Fibroblast of skin of left quadriceps (primary cell): ENCODE results near the gene DGKB.
"Not testable (repeated sequence)": the region's sequence is repeated elsewhere in the genome, so short reads cannot be mapped to it uniquely, and the experiment has no call there.

Experiments
- DNase-seq, 2 experiments: peaks; one replicate each; pipeline ENCODE4 v3.0.0-alpha.2; 2013; ENCODE audit warnings: low read depth in 2 of 2

Gene DGKB

GRCh38 chr7:14585232-14585631, 317.3 kb downstream of the DGKB start:
- no peak for DNase-seq

DNA sequence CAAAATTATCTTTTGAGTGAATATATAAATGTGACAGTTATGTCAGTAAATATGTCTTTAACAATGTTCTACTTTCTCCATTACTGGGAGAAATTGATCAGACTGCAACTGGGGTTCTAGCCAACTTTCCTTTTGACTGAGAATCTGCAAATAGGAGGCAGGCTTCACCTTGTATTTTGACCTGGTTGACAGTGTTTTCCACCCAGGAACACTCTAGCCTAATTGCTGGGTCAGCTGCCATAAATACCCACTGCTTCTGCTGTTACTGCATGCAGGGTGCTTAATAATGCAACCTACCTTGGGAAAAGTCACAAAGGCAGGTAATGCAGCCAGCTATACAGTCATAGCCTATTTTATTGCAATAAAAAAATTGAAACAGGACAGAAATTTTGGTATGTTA, 319.0 kb downstream of the DGKB start:
- DNase-seq = no peak

GRCh38 chr7:14582010-14582409, 320.5 kb downstream of the DGKB start:
- no peak for DNase-seq

- no peak for DNase-seq
These were observed 322.6 kb downstream of the DGKB start for GRCh38 chr7:14579971-14580370.

DNA sequence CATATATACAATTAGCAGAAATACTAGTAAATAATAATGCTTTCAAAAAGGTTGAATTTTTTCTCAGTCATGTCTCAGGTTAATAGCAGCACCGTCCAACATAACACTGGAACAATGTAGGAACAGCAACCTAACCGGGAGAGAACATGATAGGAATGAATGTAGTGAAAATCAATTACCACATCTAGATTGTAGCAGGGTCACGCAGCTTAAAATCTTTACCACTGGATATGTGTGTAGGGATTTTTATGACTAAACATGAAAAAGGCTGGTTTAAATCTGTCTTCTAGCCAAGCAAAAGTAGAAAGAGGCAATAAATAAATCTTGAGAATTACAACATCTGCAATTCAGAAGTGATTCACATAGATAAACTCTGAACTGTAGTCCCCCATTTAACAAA, 326.0 kb downstream of the DGKB start:
- DNase-seq = no peak

- no peak for DNase-seq
These were observed 331.6 kb downstream of the DGKB start for GRCh38 chr7:14570750-14571607.

- DNase-seq = no peak
These were observed 350.5 kb downstream of the DGKB start for GRCh38 chr7:14552060-14552459.

DNA sequence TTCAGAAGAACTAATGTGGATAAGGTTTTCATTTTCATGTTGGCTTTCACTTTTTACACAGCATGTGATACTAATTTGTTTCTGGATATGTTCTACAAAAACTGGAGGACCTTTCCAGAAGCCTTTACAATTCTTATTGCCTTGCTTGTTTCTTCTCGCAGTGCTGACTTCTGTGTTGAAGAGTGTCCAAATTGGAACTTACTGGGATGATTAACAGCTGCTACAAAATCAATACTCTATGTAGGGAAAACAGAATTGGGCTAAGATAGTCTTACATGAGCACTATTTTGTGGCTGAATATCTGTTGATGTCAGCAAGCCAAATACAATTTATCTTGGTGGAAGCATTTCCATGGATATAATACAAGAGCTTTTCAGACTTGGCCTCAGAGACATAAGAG, 351.2 kb downstream of the DGKB start:
- DNase-seq = no peak

- no peak for DNase-seq
These were observed 359.9 kb downstream of the DGKB start for GRCh38 chr7:14542624-14543023.

DNA sequence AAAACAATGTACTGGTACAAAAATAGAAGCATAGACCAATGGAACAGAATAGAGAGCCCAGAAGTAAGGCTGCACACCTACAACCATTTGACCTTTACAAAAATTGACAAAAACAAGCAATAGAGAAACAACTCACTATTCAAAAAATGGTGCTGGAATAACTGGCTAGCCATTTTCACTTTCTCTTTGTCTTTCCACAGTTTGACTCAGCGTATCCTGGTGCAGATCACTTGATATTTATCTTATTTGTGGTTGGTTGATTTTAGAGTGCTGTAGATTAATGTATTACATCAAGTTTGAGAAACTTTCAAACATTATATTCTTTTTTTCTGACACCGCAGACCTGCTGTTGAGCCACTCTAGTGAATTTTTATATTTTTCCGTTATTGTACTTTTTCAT, 381.4 kb downstream of the DGKB start:
- no peak for DNase-seq

GRCh38 chr7:14510268-14510667, 392.3 kb downstream of the DGKB start:
- DNase-seq = no peak

DNA sequence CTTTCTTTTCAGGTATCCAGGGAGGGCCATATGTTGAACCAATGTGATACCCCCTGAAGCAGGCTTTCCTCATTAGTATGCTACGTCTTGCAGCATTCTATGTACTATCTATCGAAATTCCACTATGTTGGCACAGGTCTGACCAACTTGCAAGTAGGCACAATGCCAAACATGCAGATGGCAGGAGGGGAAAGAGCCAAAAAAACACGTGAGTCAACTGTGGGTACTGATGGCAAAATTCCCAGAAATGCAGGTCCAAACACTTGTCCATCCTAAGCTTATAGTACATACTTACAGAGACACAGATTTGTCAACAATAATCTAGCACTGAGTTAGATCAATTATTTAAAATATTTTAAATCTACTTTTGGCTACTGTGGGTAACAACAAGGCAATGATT, 394.9 kb downstream of the DGKB start:
- no peak for DNase-seq

DNA sequence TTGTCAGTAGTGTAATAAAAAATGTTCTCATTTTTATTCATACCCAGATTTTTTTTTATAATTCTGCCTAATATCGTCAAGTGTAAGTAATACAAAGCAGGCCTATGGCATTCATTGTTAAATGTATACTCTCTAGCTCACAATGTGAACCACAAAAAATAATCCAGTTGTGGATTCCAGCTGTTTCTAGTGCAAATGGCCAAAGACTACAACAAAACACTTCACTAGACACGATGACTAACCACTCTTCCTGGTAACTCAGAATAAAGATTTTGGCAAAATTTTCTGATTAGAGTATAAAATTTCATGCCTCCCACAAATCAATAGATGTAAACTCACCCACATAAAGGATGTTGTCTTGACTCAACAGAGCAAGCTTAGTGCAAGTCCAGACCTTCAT, 396.6 kb downstream of the DGKB start:
- DNase-seq = no peak

DNA sequence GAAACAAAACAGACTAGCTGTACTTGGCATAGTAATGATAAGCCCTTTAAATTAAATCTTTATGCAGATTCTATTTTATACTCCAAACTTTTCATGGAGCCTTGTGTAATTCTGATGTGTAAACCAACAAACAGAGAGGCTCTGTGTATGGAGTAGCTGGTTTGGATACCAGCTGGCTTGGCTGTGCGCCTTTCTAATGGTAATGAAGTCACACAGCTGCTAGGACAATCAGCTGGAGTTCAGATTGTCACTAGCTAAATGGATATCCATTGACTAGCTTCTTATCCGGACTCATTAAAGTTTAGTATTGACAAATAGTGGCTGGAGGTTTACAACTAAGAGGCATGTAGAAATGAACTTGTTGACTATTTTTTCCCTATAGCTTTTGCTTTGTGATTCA, 398.4 kb downstream of the DGKB start:
- DNase-seq = no peak

- no peak for DNase-seq
These were observed 398.9 kb downstream of the DGKB start for GRCh38 chr7:14503623-14504022.

DNA sequence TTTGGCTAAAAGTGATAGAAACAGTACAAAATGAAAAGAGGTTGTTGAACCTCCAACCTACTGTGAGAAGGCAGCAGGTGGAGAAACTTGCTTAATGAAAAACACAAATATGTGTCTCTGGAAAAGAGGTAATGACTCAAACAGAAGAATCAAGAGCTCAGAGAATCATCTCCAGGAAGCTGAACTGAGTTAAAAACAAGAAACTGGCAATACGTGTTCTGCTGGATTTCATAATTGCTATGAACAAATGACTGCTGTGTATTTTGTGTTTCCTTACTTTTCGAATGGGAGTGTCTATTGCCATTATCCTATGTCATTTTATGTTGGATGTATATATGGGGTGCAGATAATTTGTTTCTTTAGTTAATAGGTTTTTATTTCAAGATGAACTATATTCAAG, 401.1 kb downstream of the DGKB start:
- DNase-seq = no peak

GRCh38 chr7:14497390-14497789, 405.2 kb downstream of the DGKB start:
- no peak for DNase-seq

DNA sequence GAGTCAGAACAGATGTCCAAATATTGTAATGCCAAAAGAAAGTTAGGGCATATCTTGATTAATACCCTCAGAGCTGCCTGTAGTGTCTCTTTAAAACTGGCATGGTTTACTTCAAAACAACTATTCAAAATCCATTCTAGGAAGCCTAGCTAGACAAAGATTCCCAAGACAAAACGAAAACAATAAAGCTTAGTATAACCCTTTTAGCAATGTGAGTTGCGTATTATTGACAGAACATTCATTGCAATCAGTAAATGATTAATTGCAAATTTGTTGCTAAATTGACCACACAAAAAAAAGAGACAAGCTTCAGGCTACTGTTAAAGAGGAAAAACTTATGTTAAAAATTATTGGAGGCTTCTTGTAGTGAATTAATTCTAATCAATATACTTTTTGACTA, 406.9 kb downstream of the DGKB start:
- DNase-seq = no peak

DNA sequence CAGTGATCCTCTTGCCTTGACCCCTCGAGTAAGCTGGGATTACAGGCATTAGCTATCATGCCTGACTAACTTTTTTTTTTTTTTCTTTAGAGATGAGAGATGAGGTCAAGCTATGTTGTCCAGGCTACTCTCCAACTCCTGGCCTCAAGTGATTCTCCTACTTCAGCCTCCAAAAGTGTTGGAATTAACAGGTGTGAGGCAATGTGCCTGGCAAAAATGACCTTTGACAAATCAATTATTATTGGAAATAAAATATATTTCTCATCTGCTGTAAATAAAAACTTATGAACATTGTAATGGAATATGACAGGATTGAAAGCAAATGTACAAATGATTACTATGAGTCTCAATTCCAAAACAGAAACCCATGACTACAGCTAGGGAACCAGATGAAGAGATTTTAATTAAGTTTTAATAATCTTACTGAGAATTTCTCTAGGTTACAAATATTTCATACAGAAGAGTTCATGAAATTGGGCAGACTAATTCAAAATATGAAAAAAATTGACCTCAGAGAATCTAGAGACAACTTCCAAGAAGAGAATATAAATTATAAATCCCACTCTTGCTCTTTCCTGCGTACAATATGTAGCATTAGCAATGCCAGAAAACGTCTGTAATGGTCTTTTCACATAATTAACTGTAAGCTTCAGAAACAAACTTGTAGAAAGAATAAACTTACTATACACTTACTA, 414.7 kb downstream of the DGKB start:
- no peak for DNase-seq

GRCh38 chr7:14483663-14484062, 418.9 kb downstream of the DGKB start:
- DNase-seq = no peak

GRCh38 chr7:14480281-14480680, 422.3 kb downstream of the DGKB start:
- DNase-seq = no peak

DNA sequence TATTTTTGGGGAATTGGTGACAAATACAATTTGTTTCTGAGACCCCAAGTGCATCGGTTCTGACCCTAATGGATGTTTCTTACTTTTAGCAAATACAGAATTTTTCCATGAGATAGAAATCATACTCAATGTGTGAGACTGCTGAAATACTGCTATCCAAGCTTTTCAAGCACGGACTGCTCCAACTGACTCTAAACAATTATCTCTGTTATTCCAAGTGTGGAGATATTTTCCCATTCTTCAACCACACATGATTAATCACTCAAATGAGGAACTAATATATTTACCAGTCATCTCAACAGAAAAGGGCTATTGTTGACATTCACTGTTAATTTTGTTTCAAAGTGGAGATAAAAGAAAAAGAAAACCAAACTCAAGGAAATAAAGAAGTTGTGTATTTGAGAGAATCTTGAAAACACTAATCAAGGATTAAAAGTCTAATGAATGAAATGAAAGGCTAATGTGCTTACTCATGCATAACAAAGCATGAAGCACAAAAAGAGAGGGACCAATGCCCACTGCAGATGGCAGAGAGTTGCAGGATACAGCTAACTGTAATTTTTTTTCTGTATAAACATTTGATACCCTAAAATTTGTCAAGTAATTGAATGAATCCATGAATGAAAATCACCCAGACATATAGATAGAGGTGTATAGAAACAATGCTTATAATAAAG, 423.6 kb downstream of the DGKB start:
- no peak for DNase-seq

- not testable (repeated sequence) for DNase-seq
These were observed 440.8 kb downstream of the DGKB start for GRCh38 chr7:14461716-14462115.
